IMR-90 (cell line): ENCODE measurements around the gene GTF3C4. TPM values are rescaled to one million over a fixed set of nuclear protein-coding genes. Genes with fewer than 3 reads are reported as not detected.

Source experiments
- ATAC-seq: fragments of 200-7000 bp; cut with Tn5 transposase; 2 replicates; pipeline ENCODE4 v1.9.1; 2020; ENCODE audit warnings: low read depth, mild to moderate bottlenecking, moderate library complexity
- BruUV-seq: library from RNA; stranded (reverse); fragments of 400-500 nt; replicated peaks from 2 replicates; lab custom pipeline; 2021; lab: Mats Ljungman, UMichigan
- CTCF ChIA-PET: fragments of 300-600 bp; formaldehyde crosslinking; extraction: SDS; loops from one replicate; lab custom pipeline; 2021; ENCODE audit warnings: antibody characterized with exemption; lab: Yijun Ruan, JAX
- POLR2A ChIA-PET: fragments of 300-600 bp; sonication (Branson Sonifier 250); formaldehyde crosslinking; loops from one replicate; lab custom pipeline; 2022; ENCODE audit warnings: antibody characterized with exemption; ENCODE audit not compliant: unreplicated experiment; lab: Charles Lee
- DNase-seq: peaks from one replicate; pipeline ENCODE4 v3.0.0; 2013
- H2AFZ ChIP-seq: replicated peaks from 2 replicates; pipeline ENCODE3; 2013; ENCODE audit warnings: low read length, mild to moderate bottlenecking; ENCODE audit not compliant: poor library complexity
- H2AK5ac ChIP-seq: 2 replicates; pipeline ENCODE4 v1.6.1; 2013; ENCODE audit warnings: low read depth, low read length, inconsistent platforms
- H2AK9ac ChIP-seq: replicated peaks from 2 replicates; pipeline ENCODE3; 2013; ENCODE audit warnings: mild to moderate bottlenecking, low read depth, low read length, moderate library complexity; ENCODE audit not compliant: poor library complexity
- H2BK120ac ChIP-seq: 2 replicates; pipeline ENCODE4 v1.6.1; 2013; ENCODE audit warnings: low read depth, low read length, inconsistent platforms
- H2BK15ac ChIP-seq: 3 replicates; pipeline ENCODE4 v1.6.1; 2013; ENCODE audit warnings: low read depth, low read length, inconsistent platforms
- H2BK20ac ChIP-seq: 2 replicates; pipeline ENCODE4 v1.6.1; 2013; ENCODE audit warnings: low read depth, mild to moderate bottlenecking, inconsistent platforms, low read length, moderate library complexity
- H2BK5ac ChIP-seq: 2 replicates; pipeline ENCODE4 v1.6.1; 2013; ENCODE audit warnings: mild to moderate bottlenecking, low read depth, low read length, inconsistent platforms; ENCODE audit not compliant: poor library complexity, severe bottlenecking
- H3K14ac ChIP-seq: replicated peaks from 2 replicates; pipeline ENCODE4 v1.6.1; 2013; ENCODE audit warnings: low read depth, low read length, inconsistent platforms
- H3K18ac ChIP-seq: 2 replicates; pipeline ENCODE4 v1.6.1; 2013; ENCODE audit warnings: low read depth, low read length, control low read depth
- H3K23ac ChIP-seq: 2 replicates; pipeline ENCODE4 v1.6.1; 2013; ENCODE audit warnings: low read depth, low read length, inconsistent platforms
- H3K27ac ChIP-seq: 2 replicates; pipeline ENCODE4 v1.5.1; 2013; ENCODE audit warnings: mild to moderate bottlenecking, control low read depth, low read length; ENCODE audit not compliant: insufficient read depth
- H3K27me3 ChIP-seq: 2 replicates; pipeline ENCODE4 v1.6.1; 2013; ENCODE audit warnings: low read length; ENCODE audit not compliant: control insufficient read depth, insufficient read depth
- H3K36me3 ChIP-seq: 2 replicates; pipeline ENCODE4 v1.6.1; 2013; ENCODE audit warnings: low read length, mixed read lengths; ENCODE audit not compliant: control insufficient read depth, insufficient read depth
- H3K4ac ChIP-seq: 2 replicates; pipeline ENCODE4 v1.6.1; 2013; ENCODE audit warnings: low read depth, low read length, inconsistent platforms
- H3K4me1 ChIP-seq: 2 replicates; pipeline ENCODE4 v1.6.1; 2013; ENCODE audit warnings: low read length, mixed read lengths; ENCODE audit not compliant: control insufficient read depth, insufficient read depth
- H3K4me2 ChIP-seq: 2 replicates; pipeline ENCODE4 v1.6.1; 2013; ENCODE audit warnings: low read depth, mild to moderate bottlenecking, control low read depth, low read length, moderate library complexity
- H3K4me3 ChIP-seq: 2 replicates; pipeline ENCODE4 v1.5.1; 2013; ENCODE audit warnings: low read depth, mild to moderate bottlenecking, control low read depth, low read length, moderate library complexity; ENCODE audit not compliant: insufficient read depth
- H3K56ac ChIP-seq: 2 replicates; pipeline ENCODE4 v1.6.1; 2013; ENCODE audit warnings: low read length, inconsistent platforms; ENCODE audit not compliant: insufficient read depth; ENCODE audit errors: extremely low read depth
- H3K79me1 ChIP-seq, 2 experiments: 2 replicates each; pipeline ENCODE4 v1.6.1; 2013; ENCODE audit warnings: low read length in 2 of 2, inconsistent platforms in 1 of 2, low read depth in 1 of 2
- H3K9ac ChIP-seq: 2 replicates; pipeline ENCODE4 v1.6.1; 2013; ENCODE audit warnings: low read depth, low read length, control low read depth
- H3K9me1 ChIP-seq: 2 replicates; pipeline ENCODE4 v1.6.1; 2013; ENCODE audit warnings: low read length, inconsistent platforms; ENCODE audit not compliant: insufficient read depth
- H3K9me3 ChIP-seq: 2 replicates; pipeline ENCODE4 v1.6.1; 2013; ENCODE audit warnings: low read length; ENCODE audit not compliant: control insufficient read depth, insufficient read depth
- H4K20me1 ChIP-seq: 2 replicates; pipeline ENCODE4 v1.6.1; 2013; ENCODE audit warnings: low read length, inconsistent platforms; ENCODE audit not compliant: insufficient read depth
- H4K5ac ChIP-seq: 2 replicates; pipeline ENCODE4 v1.6.1; 2013; ENCODE audit warnings: mild to moderate bottlenecking, low read depth, low read length, control low read depth
- H4K8ac ChIP-seq, 2 experiments: 2 replicates each; pipeline ENCODE4 v1.6.1; 2013; ENCODE audit warnings: low read depth in 2 of 2, low read length in 2 of 2, control low read depth in 1 of 2, inconsistent platforms in 1 of 2
- H4K91ac ChIP-seq: 2 replicates; pipeline ENCODE4 v1.6.1; 2013; ENCODE audit warnings: low read depth, low read length, inconsistent platforms; ENCODE audit not compliant: insufficient read depth
- MAFK ChIP-seq: IDR thresholded peaks from 2 replicates; pipeline ENCODE4 v1.6.1; 2012; ENCODE audit warnings: low read depth, low read length, improper control_type of control experiment
- WGBS, 2 experiments: methylation state at CpG; one replicate each; pipeline versions ENCODE4 v1.1.5 to v1.1.7; 2013; ENCODE audit warnings: missing lambda C conversion rate in 2 of 2; ENCODE audit not compliant: insufficient read length in 1 of 2; ENCODE audit errors: extremely low coverage in 2 of 2; 5-methylcytosine and 5-hydroxymethylcytosine counted together
- dilution Hi-C: fragments of 300-500 bp; cut with HindIII; formaldehyde crosslinking; loops from one replicate; pipeline ENCODE4 v1.14.3; 2018; ENCODE audit warnings: low sequenced_read_pairs; ENCODE audit not compliant: unreplicated experiment
- in situ Hi-C: fragments of 300-500 bp; cut with MboI; formaldehyde crosslinking; loops from 3 replicates; pipeline ENCODE4 v1.14.3; 2019; ENCODE audit warnings: low sequenced_read_pairs, inconsistent platforms, mixed read lengths
- intact Hi-C: fragments of 100-400 bp; cut with micrococcal nuclease; formaldehyde crosslinking; loops from 2 replicates; pipeline ENCODE4 v1.10.0; 2022
- polyA plus RNA-seq, 3 experiments: library from polyadenylated mRNA; depleted of rRNA; stranded (reverse); fragments of >200 nt; gene quantifications; 2 replicates each; pipeline ENCODE4 v1.2.3, GENCODE V29; 2012; ENCODE audit warnings: low replicate concordance in 1 of 3
- total RNA-seq: library from RNA; depleted of rRNA; stranded (reverse); fragments of >200 nt; gene quantifications from 2 replicates; pipeline ENCODE4 v1.2.3, GENCODE V29; 2012

GTF3C4 gene
- total and polyA plus RNA-seq, 2 of the 4 experiments (the other 2 are of a cell fraction), result 4.7 to 16.5 TPM

- no peak overlapping the region for H4K5ac ChIP-seq
- no TSS peak for BruUV-seq
- TF ChIP-seq MAFK, result no peak
- H3K79me1 ChIP-seq, result no peaks in the 10 kb centered on the region
- no peak overlapping the region for H2BK120ac ChIP-seq
- H3K4me2 ChIP-seq, result no peak overlapping the region
- H2BK5ac ChIP-seq, result no peak overlapping the region
- H4K20me1 ChIP-seq, result no peaks in the 10 kb centered on the region
- H2AK9ac ChIP-seq, result no peak overlapping the region
- no peak overlapping the region for H2AK5ac ChIP-seq
- H3K23ac ChIP-seq, result no peak overlapping the region
- in situ Hi-C loops (no loop called here), intact Hi-C loops (no loop called here), dilution Hi-C loops (no loop called here)
- ChIA-PET POLR2A (no interaction called here), CTCF (interaction anchor here (0.6 to 1.1 kb wide), 2 partner anchors 14 to 38 kb away, joined by 3 to 4 read pairs; partner anchors contain the start of gene GTF3C4)
- H3K9ac ChIP-seq, result no peak overlapping the region
- H2AFZ ChIP-seq, result no peak overlapping the region
- H3K4ac ChIP-seq, result no peak overlapping the region
- no peak overlapping the region for H3K27ac ChIP-seq
- no peak overlapping the region for H3K4me3 ChIP-seq
- no peaks in the 10 kb centered on the region for H3K9me3 ChIP-seq
- H3K36me3 ChIP-seq, result no peaks in the 10 kb centered on the region
- H3K18ac ChIP-seq, result no peak overlapping the region
- H3K9me1 ChIP-seq, result no peaks in the 10 kb centered on the region
- ATAC-seq (no peak), DNase-seq (no peak)
- no peaks in the 10 kb centered on the region for H3K4me1 ChIP-seq
- H3K14ac ChIP-seq, result no peak overlapping the region
- no peak overlapping the region for H4K8ac ChIP-seq
- no peak overlapping the region for H3K56ac ChIP-seq
- H4K91ac ChIP-seq, result no peak overlapping the region
- peaks cover 12% of the 10 kb centered on the region for H3K27me3 ChIP-seq
- no peak overlapping the region for H2BK15ac ChIP-seq
- WGBS, 2 experiments, result no CpG with 5 or more reads among the region's 8 CpGs
- H2BK20ac ChIP-seq, result no peak overlapping the region
These were observed 38.0 kb downstream of the GTF3C4 start for GRCh38 chr9:132708239-132708638.
